ENCODE data around the gene RASA3. TPM values are rescaled to one million over a fixed set of nuclear protein-coding genes. Genes with fewer than 3 reads are reported as not detected.

Gene RASA3
- total and polyA plus RNA-seq, 2 of the 8 experiments (the other 6 are each of a cell fraction or from before 2014, with no cell fraction given): 7.5 to 21.9 TPM

DNA sequence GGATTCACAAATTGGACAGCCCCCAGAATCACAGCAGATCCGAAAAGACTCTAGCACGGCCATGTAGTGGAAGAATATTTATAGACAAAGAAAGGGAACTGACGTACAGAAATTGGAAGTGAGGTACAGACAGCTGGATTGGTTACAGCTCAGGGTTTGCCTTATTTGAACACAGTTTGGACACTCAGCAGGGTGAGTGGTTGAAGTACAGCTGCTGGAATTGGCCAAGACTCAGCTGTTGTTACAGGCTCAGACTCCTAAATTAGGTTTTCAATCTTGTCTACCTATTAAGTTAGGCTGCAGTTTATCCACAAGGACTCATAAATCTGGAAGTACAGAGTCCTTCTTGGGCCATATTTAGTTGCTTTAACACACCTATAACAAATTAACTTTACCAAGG, 40.8 kb upstream of the RASA3 start:
- no peak for FAIRE-seq
- Histone ChIP-seq H3K23ac (ENCODE audit: insufficient read length) (no peak overlapping the region), H3K4me1 (replicated peaks in 1 of 4; ENCODE audit: control insufficient read depth in 3 of 4, insufficient read depth in 4 of 4, low read length in 3 of 4) (no peaks in the 10 kb centered on the region), H3K27me3 (replicated peaks in 1 of 4; ENCODE audit: control insufficient read depth in 3 of 4, extremely low read depth in 1 of 4, insufficient read depth in 3 of 4, low read length in 3 of 4) (no peaks in the 10 kb centered on the region), H2BK15ac (ENCODE audit: low read length) (no peak overlapping the region), H3K27ac (ENCODE audit: low read depth, low read length) (no peak overlapping the region), H4K5ac (ENCODE audit: insufficient read length, low read depth, low read length) (no peak overlapping the region), H2BK20ac (ENCODE audit: low read length) (no peak overlapping the region), H3K79me1 (ENCODE audit: low read depth, low read length) (no peaks in the 10 kb centered on the region), H3K4ac (replicated peaks; ENCODE audit: insufficient read length, low read depth, low read length) (no peak overlapping the region), H2AFZ (ENCODE audit: low read length) (no peak overlapping the region), H3K23me2 (ENCODE audit: low read depth, low read length) (no peaks in the 10 kb centered on the region), H2BK5ac (ENCODE audit: low read depth, low read length) (no peak overlapping the region), H4K91ac (replicated peaks; ENCODE audit: insufficient read length, low read length) (no peak overlapping the region), H3K9ac (replicated peaks in 1 of 4; ENCODE audit: extremely low read depth in 1 of 4, low read depth in 3 of 4, low read length in 3 of 4) (no peak overlapping the region), H3K4me3 (ENCODE audit: extremely low read depth in 1 of 4, insufficient read depth in 2 of 4, low read depth in 3 of 4, low read length in 4 of 4) (no peak overlapping the region), H3K56ac (replicated peaks; ENCODE audit: insufficient read length, low read depth, low read length) (no peak overlapping the region), H3K36me3 (ENCODE audit: control insufficient read depth in 2 of 4, insufficient read depth in 4 of 4, low read length in 3 of 4) (no peaks in the 10 kb centered on the region), H2AK5ac (ENCODE audit: low read depth, low read length) (no peak overlapping the region), H3K18ac (ENCODE audit: extremely low read depth, low read length) (no peak overlapping the region), H3K14ac (ENCODE audit: insufficient read length) (no peak overlapping the region), H3K4me2 (ENCODE audit: insufficient read depth in 1 of 2, low read depth in 2 of 2, low read length in 2 of 2) (no peak overlapping the region), H2BK12ac (ENCODE audit: low read depth, low read length) (no peak overlapping the region), H2BK120ac (replicated peaks; ENCODE audit: low read depth, low read length) (no peak overlapping the region), H3K79me2 (ENCODE audit: control insufficient read depth in 1 of 2, insufficient read depth in 2 of 2, low read length in 2 of 2) (no peaks in the 10 kb centered on the region), H4K20me1 (replicated peaks in 1 of 2; ENCODE audit: control insufficient read depth in 1 of 2, insufficient read depth in 2 of 2, low read length in 2 of 2) (no peaks in the 10 kb centered on the region), H4K8ac (ENCODE audit: extremely low read depth, insufficient read depth, low read length) (no peak overlapping the region), H3K9me3 (ENCODE audit: insufficient read depth in 2 of 2, low read depth in 1 of 2, low read length in 1 of 2) (peaks cover 0 to 3% of the 10 kb centered on the region in 2 experiments; a peak in 1 of 4 replicates)
- POLR2A ChIA-PET (ENCODE audit: partially characterized antibody): no interaction called here
- DNase-seq (ENCODE audit: low read depth in 1 of 2, low spot score in 2 of 2): no peak
- WGBS, 2 experiments (ENCODE audit: extremely low coverage in 1 of 2, insufficient coverage in 1 of 2, insufficient read length in 1 of 2, insufficient replicate concordance in 2 of 2, low coverage in 1 of 2, low lambda C conversion rate in 2 of 2, missing lambda C conversion rate in 1 of 2): 93% methylated on average over 3 of the region's 3 CpGs; no CpG with 5 or more reads in 1 of the 2 experiments
- CTCF ChIA-PET (ENCODE audit: partially characterized antibody): no interaction called here
- TF ChIP-seq BACH1 (IDR thresholded peaks at IDR 0.05; ENCODE audit: low read length) (no peak), TEAD4 (IDR thresholded peaks at IDR 0.05; ENCODE audit: low read depth, low read length) (no peak), CREB1 (IDR thresholded peaks at IDR 0.05) (no peak), SIRT6 (IDR thresholded peaks at IDR 0.05; ENCODE audit: low read length) (no peak), YY1 (IDR thresholded peaks at IDR 0.05; ENCODE audit: low read depth, low read length) (no peak), BCL11A (IDR thresholded peaks at IDR 0.05; ENCODE audit: low read depth in 2 of 2, low read length in 2 of 2) (no peak), CBX5 (IDR thresholded peaks at IDR 0.05; ENCODE audit: low read depth, low read length) (no peak), KDM5A (IDR thresholded peaks at IDR 0.05; ENCODE audit: low read length) (no peak), KDM4A (IDR thresholded peaks at IDR 0.05; ENCODE audit: low read depth, low read length, severe bottlenecking) (no peak), KDM1A (IDR thresholded peaks at IDR 0.05; ENCODE audit: borderline replicate concordance, low read length) (no peak), TBP (IDR thresholded peaks at IDR 0.05; ENCODE audit: low read depth, low read length) (no peak), FOSL1 (IDR thresholded peaks at IDR 0.05; ENCODE audit: insufficient read depth, low read depth, low read length) (no peak)
- TF ChIP-seq, protein P1, sequence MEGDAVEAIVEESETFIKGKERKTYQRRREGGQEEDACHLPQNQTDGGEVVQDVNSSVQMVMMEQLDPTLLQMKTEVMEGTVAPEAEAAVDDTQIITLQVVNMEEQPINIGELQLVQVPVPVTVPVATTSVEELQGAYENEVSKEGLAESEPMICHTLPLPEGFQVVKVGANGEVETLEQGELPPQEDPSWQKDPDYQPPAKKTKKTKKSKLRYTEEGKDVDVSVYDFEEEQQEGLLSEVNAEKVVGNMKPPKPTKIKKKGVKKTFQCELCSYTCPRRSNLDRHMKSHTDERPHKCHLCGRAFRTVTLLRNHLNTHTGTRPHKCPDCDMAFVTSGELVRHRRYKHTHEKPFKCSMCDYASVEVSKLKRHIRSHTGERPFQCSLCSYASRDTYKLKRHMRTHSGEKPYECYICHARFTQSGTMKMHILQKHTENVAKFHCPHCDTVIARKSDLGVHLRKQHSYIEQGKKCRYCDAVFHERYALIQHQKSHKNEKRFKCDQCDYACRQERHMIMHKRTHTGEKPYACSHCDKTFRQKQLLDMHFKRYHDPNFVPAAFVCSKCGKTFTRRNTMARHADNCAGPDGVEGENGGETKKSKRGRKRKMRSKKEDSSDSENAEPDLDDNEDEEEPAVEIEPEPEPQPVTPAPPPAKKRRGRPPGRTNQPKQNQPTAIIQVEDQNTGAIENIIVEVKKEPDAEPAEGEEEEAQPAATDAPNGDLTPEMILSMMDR (IDR thresholded peaks at IDR 0.05; ENCODE audit: control extremely low read depth in 1 of 3, insufficient read depth in 1 of 3, low read depth in 1 of 3, low read length in 3 of 3): no peak
